Measurements from ENCODE around the gene KIAA1549. TPM values are rescaled to one million over a fixed set of nuclear protein-coding genes. Genes with fewer than 3 reads are reported as not detected.

Gene KIAA1549
- total RNA-seq, 8 experiments from 2014 or later: 1.3 to 31.2 (median 12.3) TPM

GRCh38 chr7:138911007-138911406, 70.2 kb downstream of the KIAA1549 start:
- in situ Hi-C loops (cut with MboI; ENCODE audit: low pct_unique_long_range_greater_than_20kb in 2 of 9, low sequenced_read_pairs in 9 of 9, unreplicated experiment in 9 of 9): no loop called here
- ATAC-seq (replicated peaks in 6 of 8): no peak
- no peak overlapping the region for H3K4me3 ChIP-seq
- no peak overlapping the region for H3K27ac ChIP-seq
- WGBS, 10 experiments: 60 to 100% (median 89%) methylated on average over 1 to 6 of the region's 6 CpGs
- no peaks in the 10 kb centered on the region for H3K4me1 ChIP-seq (replicated peaks in 1 of 2)

- H3K27ac ChIP-seq: no peak overlapping the region
- no peak overlapping the region for H3K4me3 ChIP-seq
- no peaks in the 10 kb centered on the region for H3K4me1 ChIP-seq (replicated peaks in 1 of 2)
- in situ Hi-C loops (cut with MboI; ENCODE audit: low pct_unique_long_range_greater_than_20kb in 2 of 9, low sequenced_read_pairs in 9 of 9, unreplicated experiment in 9 of 9): no loop called here
- 39 to 75% (median 57%) methylated on average over 1 to 7 of the region's 8 CpGs for WGBS, 10 experiments
- ATAC-seq (replicated peaks in 6 of 8): peak in 1 of 8 experiments; percentile 58
Measured at GRCh38 chr7:138907850-138908249, 73.3 kb downstream of the KIAA1549 start.

GRCh38 chr7:138907201-138907847, 73.9 kb downstream of the KIAA1549 start:
- no peaks in the 10 kb centered on the region for H3K4me1 ChIP-seq (replicated peaks in 1 of 2)
- in situ Hi-C loops (cut with MboI; ENCODE audit: low pct_unique_long_range_greater_than_20kb in 2 of 9, low sequenced_read_pairs in 9 of 9, unreplicated experiment in 9 of 9): no loop called here
- no peak overlapping the region for H3K27ac ChIP-seq
- ATAC-seq (replicated peaks in 6 of 8): peak in 3 of 8 experiments; percentile 52 to 79 (median 61)
- 46 to 100% (median 86%) methylated on average over 1 to 3 of the region's 5 CpGs; no CpG with 5 or more reads in 4 of the 10 experiments for WGBS, 10 experiments
- no peak overlapping the region for H3K4me3 ChIP-seq

- Histone ChIP-seq H3K27ac (no peak overlapping the region), H3K4me3 (no peak overlapping the region), H3K4me1 (replicated peaks in 1 of 2) (no peaks in the 10 kb centered on the region)
- 86 to 100% (median 95%) methylated on average over 1 to 13 of the region's 14 CpGs; no CpG with 5 or more reads in 1 of the 10 experiments for whole genome bisulfite sequencing, 10 experiments
- in situ Hi-C loops (cut with MboI; ENCODE audit: low pct_unique_long_range_greater_than_20kb in 2 of 9, low sequenced_read_pairs in 9 of 9, unreplicated experiment in 9 of 9): no loop called here
- no peak for ATAC-seq (replicated peaks in 6 of 8)
Measured at GRCh38 chr7:138903859-138904435, 77.2 kb downstream of the KIAA1549 start.

GRCh38 chr7:138903186-138903820, 77.9 kb downstream of the KIAA1549 start:
- H3K4me1 ChIP-seq (replicated peaks in 1 of 2): no peaks in the 10 kb centered on the region

GRCh38 chr7:138902161-138902560, 79.0 kb downstream of the KIAA1549 start:
- WGBS, 10 experiments: 83 to 100% (median 100%) methylated on average over 1 to 3 of the region's 3 CpGs; no CpG with 5 or more reads in 2 of the 10 experiments
- no peak for ATAC-seq (replicated peaks in 6 of 8)
- in situ Hi-C loops (cut with MboI; ENCODE audit: low pct_unique_long_range_greater_than_20kb in 2 of 9, low sequenced_read_pairs in 9 of 9, unreplicated experiment in 9 of 9): no loop called here
- Histone ChIP-seq H3K4me3 (no peak overlapping the region), H3K27ac (no peak overlapping the region), H3K4me1 (replicated peaks in 1 of 2) (no peaks in the 10 kb centered on the region)

More at GRCh38 chr7:138903186-138903820, 77.9 kb downstream of the KIAA1549 start:
- H3K4me3 ChIP-seq: no peak overlapping the region
- no peak overlapping the region for H3K27ac ChIP-seq
- peak in 3 of 8 experiments; percentile 39 to 91 (median 40) for ATAC-seq (replicated peaks in 6 of 8)
- WGBS, 10 experiments: 72 to 100% (median 100%) methylated on average over 1 to 7 of the region's 10 CpGs
- in situ Hi-C loops (cut with MboI; ENCODE audit: low pct_unique_long_range_greater_than_20kb in 2 of 9, low sequenced_read_pairs in 9 of 9, unreplicated experiment in 9 of 9): no loop called here

GRCh38 chr7:138900035-138900828, 81.0 kb downstream of the KIAA1549 start:
- ATAC-seq (replicated peaks in 6 of 8): peak in 1 of 8 experiments; percentile 34
- Histone ChIP-seq H3K4me1 (replicated peaks in 1 of 2) (no peaks in the 10 kb centered on the region), H3K27ac (no peak overlapping the region), H3K4me3 (no peak overlapping the region)
- WGBS, 10 experiments: 40 to 95% (median 76%) methylated on average over 4 to 11 of the region's 12 CpGs
- in situ Hi-C loops (cut with MboI; ENCODE audit: low pct_unique_long_range_greater_than_20kb in 2 of 9, low sequenced_read_pairs in 9 of 9, unreplicated experiment in 9 of 9): no loop called here

GRCh38 chr7:138898802-138899201, 82.4 kb downstream of the KIAA1549 start:
- Histone ChIP-seq H3K27ac (no peak overlapping the region), H3K4me3 (no peak overlapping the region), H3K4me1 (replicated peaks in 1 of 2) (no peaks in the 10 kb centered on the region)
- no peak for ATAC-seq (replicated peaks in 6 of 8)
- WGBS, 10 experiments: 68 to 92% (median 90%) methylated on average over 2 to 7 of the region's 8 CpGs; no CpG with 5 or more reads in 5 of the 10 experiments
- in situ Hi-C loops (cut with MboI; ENCODE audit: low pct_unique_long_range_greater_than_20kb in 2 of 9, low sequenced_read_pairs in 9 of 9, unreplicated experiment in 9 of 9): no loop called here

GRCh38 chr7:138898255-138898654, 82.9 kb downstream of the KIAA1549 start:
- Histone ChIP-seq H3K4me3 (no peak overlapping the region), H3K27ac (no peak overlapping the region), H3K4me1 (replicated peaks in 1 of 2) (no peaks in the 10 kb centered on the region)
- 0 to 100% (median 95%) methylated on average over 1 to 3 of the region's 3 CpGs; no CpG with 5 or more reads in 1 of the 10 experiments for WGBS, 10 experiments
- ATAC-seq (replicated peaks in 6 of 8): no peak
- in situ Hi-C loops (cut with MboI; ENCODE audit: low pct_unique_long_range_greater_than_20kb in 2 of 9, low sequenced_read_pairs in 9 of 9, unreplicated experiment in 9 of 9): no loop called here

- Histone ChIP-seq H3K27ac (no peak overlapping the region), H3K4me1 (replicated peaks in 1 of 2) (peaks cover 0 to 10% of the 10 kb centered on the region in 2 donors), H3K4me3 (no peak overlapping the region)
- in situ Hi-C loops (cut with MboI; ENCODE audit: low pct_unique_long_range_greater_than_20kb in 2 of 9, low sequenced_read_pairs in 9 of 9, unreplicated experiment in 9 of 9): no loop called here
- ATAC-seq (replicated peaks in 6 of 8): peak in 1 of 8 experiments; percentile 4
- WGBS, 10 experiments: 17 to 100% (median 80%) methylated on average over 1 to 3 of the region's 7 CpGs; no CpG with 5 or more reads in 3 of the 10 experiments
Measured at GRCh38 chr7:138895679-138896078, 85.5 kb downstream of the KIAA1549 start.

- WGBS, 10 experiments: 73 to 100% (median 91%) methylated on average over 2 to 4 of the region's 4 CpGs; no CpG with 5 or more reads in 1 of the 10 experiments
- no peak for ATAC-seq (replicated peaks in 6 of 8)
- H3K27ac ChIP-seq: no peak overlapping the region
- in situ Hi-C loops (cut with MboI; ENCODE audit: low pct_unique_long_range_greater_than_20kb in 2 of 9, low sequenced_read_pairs in 9 of 9, unreplicated experiment in 9 of 9): no loop called here
- peaks cover 0 to 29% of the 10 kb centered on the region in 2 donors for H3K4me1 ChIP-seq (replicated peaks in 1 of 2)
- no peak overlapping the region for H3K4me3 ChIP-seq
Measured at GRCh38 chr7:138893258-138893657, 87.9 kb downstream of the KIAA1549 start.

- H3K4me3 ChIP-seq: no peak overlapping the region
- ATAC-seq (replicated peaks in 6 of 8): no peak
- H3K27ac ChIP-seq: no peak overlapping the region
- 84 to 96% (median 90%) methylated on average over 2 to 5 of the region's 5 CpGs for WGBS, 10 experiments
- in situ Hi-C loops (cut with MboI; ENCODE audit: low pct_unique_long_range_greater_than_20kb in 2 of 9, low sequenced_read_pairs in 9 of 9, unreplicated experiment in 9 of 9): no loop called here
- H3K4me1 ChIP-seq (replicated peaks in 1 of 2): peaks cover 0 to 29% of the 10 kb centered on the region in 2 donors
Measured at GRCh38 chr7:138892812-138893211, 88.4 kb downstream of the KIAA1549 start.

Measured in motor neuron (in vitro differentiated cells).